Dermis microvascular lymphatic vessel endothelial cell (primary cell): Measurements from ENCODE around the gene MATK. TPM values are rescaled to one million over a fixed set of nuclear protein-coding genes. Genes with fewer than 3 reads are reported as not detected.

ENCODE experiments used
- DNase-seq, 2 donors: peaks; one replicate each; pipeline versions ENCODE4 v3.0.0 to v3.0.0-alpha.2; 2010; ENCODE audit warnings: low read depth in 2 of 2
- total RNA-seq: library from RNA; depleted of rRNA; stranded (reverse); fragments of >200 nt; gene quantifications from 2 replicates; pipeline ENCODE4 v1.2.1, GENCODE V29; 2014

The MATK gene
- 0.64 and 0.76 TPM in 2 replicates for total RNA-seq

GRCh38 chr19:3785938-3786824, at the start of gene MATK:
TSS of gene MATK (minus strand) at chr19:3786381. CDS start at chr19:3785135, 1,246 bp downstream.
- no peak for DNase-seq

- no peak for DNase-seq
Observed at GRCh38 chr19:3835055-3835435, 48.9 kb upstream of the MATK start.

GRCh38 chr19:3834349-3835054, 48.3 kb upstream of the MATK start:
- DNase-seq = no peak

GRCh38 chr19:3833578-3834348, 47.6 kb upstream of the MATK start:
- DNase-seq = no peak

GRCh38 chr19:3832001-3832400, 45.8 kb upstream of the MATK start:
- DNase-seq = no peak

GRCh38 chr19:3831601-3832000, 45.4 kb upstream of the MATK start:
- no peak for DNase-seq

- DNase-seq = no peak
Observed at GRCh38 chr19:3830621-3831589, 44.7 kb upstream of the MATK start.

GRCh38 chr19:3827306-3827705, 41.1 kb upstream of the MATK start:
- no peak for DNase-seq

- no peak for DNase-seq
Observed at GRCh38 chr19:3826163-3826562, 40.0 kb upstream of the MATK start.

- no peak for DNase-seq
Observed at GRCh38 chr19:3825286-3825956, 39.2 kb upstream of the MATK start.

- DNase-seq = no peak
Observed at GRCh38 chr19:3823350-3823713, 37.2 kb upstream of the MATK start.

- no peak for DNase-seq
Observed at GRCh38 chr19:3822683-3823349, 36.6 kb upstream of the MATK start.

- peak; percentile 30 to 52 for DNase-seq
Observed at GRCh38 chr19:3821857-3822364, 35.7 kb upstream of the MATK start.

- DNase-seq = no peak
Observed at GRCh38 chr19:3821156-3821555, 35.0 kb upstream of the MATK start.

- no peak for DNase-seq
Observed at GRCh38 chr19:3819989-3820388, 33.8 kb upstream of the MATK start.

GRCh38 chr19:3818918-3819317, 32.7 kb upstream of the MATK start:
- no peak for DNase-seq

GRCh38 chr19:3818466-3818865, 32.3 kb upstream of the MATK start:
- DNase-seq = peak in 1 of 2 donors; percentile 56

GRCh38 chr19:3817761-3818160, 31.6 kb upstream of the MATK start:
- no peak for DNase-seq

- no peak for DNase-seq
Observed at GRCh38 chr19:3816566-3817218, 30.5 kb upstream of the MATK start.
